SU-DHL-6 (cell line): ENCODE results near the gene FOXK1.

Experiments used
- H2AFZ ChIP-seq: fragments of 200-600 bp; sonication (generic); 2 replicates; pipeline ENCODE4 v1.6.1; 2014; ENCODE audit warnings: low read depth, mild to moderate bottlenecking, moderate library complexity, mixed read lengths, antibody characterized with exemption, low read length; ENCODE audit not compliant: severe bottlenecking
- H3F3A ChIP-seq: fragments of 200-600 bp; shearing (Covaris generic); 2 replicates; pipeline ENCODE4 v1.6.0; 2016; ENCODE audit warnings: antibody characterized with exemption, mild to moderate bottlenecking; ENCODE audit not compliant: insufficient read depth
- H3K27ac ChIP-seq: fragments of 200-600 bp; sonication (generic); 2 replicates; pipeline ENCODE4 v1.5.1; 2016; ENCODE audit warnings: low read depth, mild to moderate bottlenecking, low read length, moderate library complexity, mixed read lengths
- H3K27me3 ChIP-seq: fragments of 200-600 bp; sonication (generic), shearing (Covaris generic); 2 replicates; pipeline ENCODE4 v1.6.0; 2014; ENCODE audit warnings: mild to moderate bottlenecking, low read length
- H3K36me3 ChIP-seq: fragments of 200-600 bp; sonication (generic); 2 replicates; pipeline ENCODE4 v1.6.1; 2014; ENCODE audit warnings: mild to moderate bottlenecking, low read length, mixed read lengths
- H3K4me2 ChIP-seq: fragments of 300-600, 200-600 bp; shearing (Covaris generic), sonication (generic); 2 replicates; pipeline ENCODE4 v1.6.0; 2014; ENCODE audit warnings: low read length, low read depth, mild to moderate bottlenecking; ENCODE audit not compliant: poor library complexity, severe bottlenecking
- H3K4me3 ChIP-seq: fragments of 200-600 bp; sonication (generic); 2 replicates; pipeline ENCODE4 v1.5.1; 2014; ENCODE audit warnings: antibody characterized with exemption, low read length, mild to moderate bottlenecking, mixed read lengths; ENCODE audit not compliant: insufficient read depth, poor library complexity, severe bottlenecking
- H3K79me2 ChIP-seq: fragments of 200-600 bp; sonication (generic); 2 replicates; pipeline ENCODE4 v1.6.1; 2014; ENCODE audit warnings: mild to moderate bottlenecking, low read length, moderate library complexity; ENCODE audit not compliant: insufficient read depth
- H3K9ac ChIP-seq: fragments of 200-600 bp; sonication (generic); 2 replicates; pipeline ENCODE4 v1.7.0; 2014; ENCODE audit warnings: mild to moderate bottlenecking, low read length
- H3K9me2 ChIP-seq: fragments of 200-600 bp; sonication (generic); replicated peaks from 2 replicates; pipeline ENCODE4 v1.6.1; 2014; ENCODE audit warnings: low read length; ENCODE audit not compliant: insufficient read depth
- H3K9me3 ChIP-seq: fragments of 200-600 bp; sonication (generic); 2 replicates; pipeline ENCODE4 v1.6.1; 2014; ENCODE audit warnings: low read length, mixed read lengths; ENCODE audit not compliant: insufficient read depth
- H4K20me1 ChIP-seq: fragments of 200-600 bp; sonication (generic); 2 replicates; pipeline ENCODE4 v1.6.1; 2014; ENCODE audit warnings: low read depth, mild to moderate bottlenecking, antibody characterized with exemption, low read length, moderate library complexity, mixed read lengths
- EZH2phosphoT487 ChIP-seq: fragments of 200-600 bp; sonication (generic), shearing (Covaris generic); conservative IDR thresholded peaks from 2 replicates; pipeline ENCODE4 v1.6.1; 2018; ENCODE audit warnings: mild to moderate bottlenecking, antibody characterized with exemption, low read length, moderate library complexity, mixed read lengths
- TF ChIP-seq, protein P1 (sequence below): fragments of 200-600 bp; sonication (generic); IDR thresholded peaks from one replicate; pipeline ENCODE4 v1.5.1; 2017; ENCODE audit warnings: antibody characterized with exemption, mild to moderate bottlenecking, low read length, moderate library complexity; ENCODE audit not compliant: insufficient read depth, poor library complexity, severe bottlenecking

FOXK1 gene

DNA sequence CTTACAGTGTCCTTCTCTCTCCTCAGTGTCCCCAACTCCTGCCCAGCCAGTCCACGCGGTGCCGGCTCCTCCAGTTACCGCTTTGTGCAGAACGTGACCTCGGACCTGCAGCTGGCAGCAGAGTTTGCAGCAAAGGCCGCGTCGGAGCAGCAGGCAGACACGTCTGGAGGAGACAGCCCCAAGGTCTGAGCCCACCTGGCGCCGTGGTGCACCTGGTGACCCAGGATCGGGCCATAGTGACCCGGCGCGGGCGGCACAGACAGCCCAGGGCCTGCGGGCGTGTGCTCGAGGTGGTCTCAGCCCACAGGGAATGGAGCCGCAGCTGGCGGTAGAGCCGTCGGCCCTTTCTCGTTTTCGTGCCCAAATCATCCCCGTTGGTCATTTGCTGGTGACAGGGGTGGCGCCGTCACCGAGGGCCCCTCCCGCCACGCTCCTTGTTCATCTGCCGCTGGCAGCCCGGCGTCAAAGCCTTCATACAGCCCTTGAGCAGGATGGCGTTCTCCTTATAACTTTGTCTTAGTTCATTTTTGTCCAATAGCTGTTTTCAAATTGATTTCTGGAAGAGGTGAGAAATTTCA is 72.4 kb downstream of the FOXK1 start:
- no peak overlapping the region for H2AFZ ChIP-seq
- H3K9me2 ChIP-seq, result no peaks in the 10 kb centered on the region
- no peaks in the 10 kb centered on the region for H3F3A ChIP-seq
- peaks cover 2% of the 10 kb centered on the region for H3K36me3 ChIP-seq
- TF ChIP-seq, protein P1, sequence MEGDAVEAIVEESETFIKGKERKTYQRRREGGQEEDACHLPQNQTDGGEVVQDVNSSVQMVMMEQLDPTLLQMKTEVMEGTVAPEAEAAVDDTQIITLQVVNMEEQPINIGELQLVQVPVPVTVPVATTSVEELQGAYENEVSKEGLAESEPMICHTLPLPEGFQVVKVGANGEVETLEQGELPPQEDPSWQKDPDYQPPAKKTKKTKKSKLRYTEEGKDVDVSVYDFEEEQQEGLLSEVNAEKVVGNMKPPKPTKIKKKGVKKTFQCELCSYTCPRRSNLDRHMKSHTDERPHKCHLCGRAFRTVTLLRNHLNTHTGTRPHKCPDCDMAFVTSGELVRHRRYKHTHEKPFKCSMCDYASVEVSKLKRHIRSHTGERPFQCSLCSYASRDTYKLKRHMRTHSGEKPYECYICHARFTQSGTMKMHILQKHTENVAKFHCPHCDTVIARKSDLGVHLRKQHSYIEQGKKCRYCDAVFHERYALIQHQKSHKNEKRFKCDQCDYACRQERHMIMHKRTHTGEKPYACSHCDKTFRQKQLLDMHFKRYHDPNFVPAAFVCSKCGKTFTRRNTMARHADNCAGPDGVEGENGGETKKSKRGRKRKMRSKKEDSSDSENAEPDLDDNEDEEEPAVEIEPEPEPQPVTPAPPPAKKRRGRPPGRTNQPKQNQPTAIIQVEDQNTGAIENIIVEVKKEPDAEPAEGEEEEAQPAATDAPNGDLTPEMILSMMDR, result no peak
- no peak for TF ChIP-seq EZH2phosphoT487
- no peak overlapping the region for H3K4me2 ChIP-seq
- no peaks in the 10 kb centered on the region for H4K20me1 ChIP-seq
- no peak overlapping the region for H3K9ac ChIP-seq
- H3K27me3 ChIP-seq, result no peaks in the 10 kb centered on the region
- H3K9me3 ChIP-seq, result no peaks in the 10 kb centered on the region
- no peak overlapping the region for H3K27ac ChIP-seq
- H3K79me2 ChIP-seq, result no peaks in the 10 kb centered on the region
- H3K4me3 ChIP-seq, result no peak overlapping the region

DNA sequence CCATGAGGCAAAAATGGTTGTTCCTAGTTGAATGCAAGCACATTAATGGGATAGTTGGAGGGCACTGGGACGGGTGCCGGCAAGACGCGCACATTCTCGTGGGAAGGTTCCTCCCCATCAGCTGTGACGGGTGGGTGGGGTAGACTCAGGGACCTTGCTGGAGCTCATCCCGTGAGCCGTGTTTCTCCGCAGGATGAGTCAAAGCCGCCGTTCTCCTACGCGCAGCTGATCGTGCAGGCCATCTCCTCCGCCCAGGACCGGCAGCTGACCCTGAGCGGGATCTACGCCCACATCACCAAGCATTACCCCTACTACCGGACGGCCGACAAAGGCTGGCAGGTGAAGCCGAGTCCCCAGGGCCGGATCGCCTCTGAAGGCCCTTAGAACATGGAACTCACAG is 73.0 kb downstream of the FOXK1 start:
- Histone ChIP-seq H3K9ac (no peak overlapping the region), H3K36me3 (peaks cover 2% of the 10 kb centered on the region), H3K79me2 (no peaks in the 10 kb centered on the region), H3K27ac (no peak overlapping the region), H3K9me3 (no peaks in the 10 kb centered on the region), H3K9me2 (no peaks in the 10 kb centered on the region), H4K20me1 (no peaks in the 10 kb centered on the region), H2AFZ (no peak overlapping the region), H3K4me3 (no peak overlapping the region), H3K4me2 (no peak overlapping the region), H3K27me3 (no peaks in the 10 kb centered on the region), H3F3A (no peaks in the 10 kb centered on the region)
- TF ChIP-seq, protein P1, result no peak
- TF ChIP-seq EZH2phosphoT487, result no peak

DNA sequence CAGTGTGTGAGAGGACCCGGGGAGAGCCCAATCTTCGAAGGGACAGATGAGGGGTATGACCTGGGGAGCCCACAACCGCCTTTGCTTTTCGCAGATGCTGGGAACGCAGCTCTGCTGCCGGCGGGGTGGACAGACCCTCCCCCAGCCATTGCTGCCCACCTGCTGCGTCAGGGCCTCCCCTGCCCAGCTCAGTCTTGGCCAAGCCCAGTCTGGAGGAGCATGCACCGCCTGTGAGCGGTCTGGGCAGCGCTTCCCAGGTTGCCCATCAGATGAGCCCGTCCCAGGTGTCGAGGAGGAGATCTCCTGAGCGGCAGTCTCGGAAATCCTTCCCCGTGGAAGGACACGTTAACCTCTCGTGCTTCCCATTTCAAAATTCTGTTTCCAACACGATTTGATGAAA is 76.0 kb downstream of the FOXK1 start:
- no peaks in the 10 kb centered on the region for H4K20me1 ChIP-seq
- peaks cover 2% of the 10 kb centered on the region for H3K36me3 ChIP-seq
- no peaks in the 10 kb centered on the region for H3K9me3 ChIP-seq
- H2AFZ ChIP-seq, result no peak overlapping the region
- no peak overlapping the region for H3K4me3 ChIP-seq
- no peak overlapping the region for H3K9ac ChIP-seq
- H3K27me3 ChIP-seq, result no peaks in the 10 kb centered on the region
- H3K79me2 ChIP-seq, result no peaks in the 10 kb centered on the region
- H3K9me2 ChIP-seq, result no peaks in the 10 kb centered on the region
- no peak overlapping the region for H3K27ac ChIP-seq
- H3F3A ChIP-seq, result no peaks in the 10 kb centered on the region
- TF ChIP-seq EZH2phosphoT487, result no peak
- TF ChIP-seq, protein P1, result no peak
- H3K4me2 ChIP-seq, result no peak overlapping the region

DNA sequence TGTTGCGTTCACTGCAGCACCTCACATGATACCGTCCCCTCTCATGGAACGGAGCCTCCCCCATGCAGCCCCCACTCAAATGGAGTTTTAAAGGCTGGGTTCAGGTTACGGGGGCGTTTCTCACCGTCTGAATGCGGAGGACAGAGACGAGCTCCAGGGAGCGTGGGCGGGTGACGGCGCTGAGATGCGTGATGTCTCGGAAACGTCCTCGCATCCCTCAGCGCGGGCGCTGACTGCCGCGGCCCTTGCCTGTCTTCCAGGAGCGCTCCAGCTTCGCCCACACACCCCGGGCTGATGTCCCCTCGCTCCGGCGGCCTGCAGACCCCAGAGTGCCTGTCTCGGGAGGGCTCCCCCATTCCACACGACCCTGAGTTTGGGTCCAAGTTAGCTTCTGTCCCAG is 76.7 kb downstream of the FOXK1 start:
- Histone ChIP-seq H3K79me2 (no peaks in the 10 kb centered on the region), H3K4me3 (no peak overlapping the region), H3K9ac (no peak overlapping the region), H2AFZ (no peak overlapping the region), H3K9me3 (no peaks in the 10 kb centered on the region), H3K9me2 (no peaks in the 10 kb centered on the region), H4K20me1 (no peaks in the 10 kb centered on the region), H3K27me3 (no peaks in the 10 kb centered on the region), H3F3A (no peaks in the 10 kb centered on the region), H3K36me3 (peaks cover 2% of the 10 kb centered on the region), H3K4me2 (no peak overlapping the region), H3K27ac (no peak overlapping the region)
- TF ChIP-seq, protein P1, result no peak
- TF ChIP-seq EZH2phosphoT487, result no peak
